GM12801 (cell line): ENCODE data around the gene RGS12.

Source experiments
- CTCF ChIP-seq: IDR thresholded peaks from one replicate; pipeline ENCODE4 v1.5.1; 2011; ENCODE audit warnings: control low read depth; ENCODE audit not compliant: insufficient read length; ENCODE audit errors: extremely low read depth

The RGS12 gene

DNA sequence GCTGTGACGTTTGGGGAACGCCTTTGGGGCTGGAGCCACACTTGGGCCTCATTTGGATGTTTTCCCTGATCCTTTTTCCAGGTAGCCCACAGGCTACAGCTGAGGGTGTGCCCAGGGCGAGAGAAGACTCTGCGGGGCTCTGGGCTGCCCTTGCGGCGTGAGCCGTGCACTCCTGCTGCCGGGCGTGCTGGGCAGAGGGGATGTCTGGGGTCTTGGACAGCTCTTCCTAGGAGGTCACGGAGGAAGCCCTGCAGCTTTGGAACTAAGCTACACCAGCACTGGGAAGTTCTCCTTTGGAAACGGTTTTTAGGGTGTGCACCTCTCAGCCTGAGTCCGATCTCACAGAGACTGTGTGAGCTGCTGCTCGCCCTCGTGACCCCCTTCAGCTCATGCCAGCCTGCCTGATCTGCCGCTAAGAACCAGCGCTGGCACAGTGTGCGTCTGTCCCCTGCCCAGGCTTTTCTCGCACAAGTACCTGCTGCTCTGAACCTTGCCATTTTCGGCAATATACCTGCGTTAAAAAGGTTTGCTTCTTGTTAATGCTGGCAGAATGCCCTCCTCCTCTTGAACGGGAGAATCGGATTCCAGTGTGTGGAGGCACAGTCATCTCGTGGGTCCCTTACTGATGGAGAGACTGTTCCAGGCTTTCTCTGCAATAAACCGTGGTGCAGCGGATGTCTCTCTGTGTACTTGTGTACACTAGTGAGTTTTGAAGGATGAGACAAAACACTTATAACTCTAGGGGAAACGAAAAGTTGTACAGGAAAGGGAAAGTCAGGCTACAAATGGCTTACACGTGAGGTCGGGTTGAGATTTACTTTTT lies 29.6 kb upstream of the RGS12 start:
- no peak for TF ChIP-seq CTCF

DNA sequence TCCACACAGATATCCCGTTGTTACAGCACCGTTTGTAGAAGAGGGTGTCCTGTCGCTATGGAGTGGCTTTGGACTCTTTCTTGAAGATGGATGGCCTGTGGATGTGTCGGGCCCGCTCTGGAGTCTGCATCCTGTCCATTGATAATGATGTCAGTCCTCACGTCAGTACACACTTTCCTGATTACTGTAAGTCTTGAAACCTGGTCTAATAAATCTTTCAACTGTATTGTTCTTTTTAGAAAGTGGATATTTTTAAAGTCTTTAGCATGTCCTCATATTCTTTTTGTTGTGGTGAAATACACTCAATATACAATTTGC lies 29.0 kb upstream of the RGS12 start:
- no peak for TF ChIP-seq CTCF

- no peak for TF ChIP-seq CTCF
These were observed 26.7 kb upstream of the RGS12 start for GRCh38 chr4:3266076-3266475.

GRCh38 chr4:3267576-3268394 lies 25.0 kb upstream of the RGS12 start:
- TF ChIP-seq CTCF: no peak

GRCh38 chr4:3268395-3269104 lies 24.3 kb upstream of the RGS12 start:
- no peak for TF ChIP-seq CTCF

DNA sequence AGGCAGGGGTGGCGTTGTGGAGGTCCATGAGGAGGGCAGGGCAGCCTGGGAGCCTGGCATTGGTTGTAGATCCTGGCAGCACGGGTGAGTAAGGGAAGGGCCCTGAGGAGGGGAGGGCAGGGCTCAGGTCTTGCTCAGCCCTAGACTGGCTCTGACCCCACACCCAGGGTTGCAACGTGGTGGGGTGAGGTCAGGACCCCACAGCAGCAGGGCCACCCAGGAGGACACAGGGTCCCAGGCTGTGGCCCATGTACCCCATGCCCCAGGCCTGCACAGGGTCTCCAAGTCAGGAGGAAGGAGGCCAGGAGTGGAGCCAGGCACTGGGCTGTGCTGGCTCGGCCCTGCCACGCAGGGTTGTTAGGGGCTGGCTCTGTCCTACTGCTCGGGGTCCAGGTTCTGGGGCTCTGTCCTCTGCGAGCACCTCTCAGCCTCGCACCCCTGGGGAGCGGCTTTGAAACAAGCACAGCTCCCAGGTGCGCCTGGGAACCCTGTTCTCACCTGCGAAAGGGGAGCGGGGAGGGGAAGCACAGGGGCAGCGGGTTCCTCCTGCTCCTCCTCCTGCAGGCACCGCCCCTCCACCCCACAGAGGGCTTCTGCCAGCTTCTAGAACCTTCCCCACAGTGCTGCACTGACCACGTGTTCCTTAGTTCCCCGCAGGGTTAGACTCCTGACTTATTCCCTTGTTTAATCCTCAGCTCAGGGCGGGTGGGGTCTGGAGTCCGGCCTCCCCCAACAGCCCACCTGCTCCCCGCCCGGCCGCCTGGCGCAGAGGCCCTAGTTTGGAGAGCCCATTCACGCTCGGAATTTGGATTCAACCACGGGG lies 23.5 kb upstream of the RGS12 start:
- TF ChIP-seq CTCF: no peak
